Measurements from ENCODE around the gene MYBPHL. TPM values are rescaled to one million over a fixed set of nuclear protein-coding genes. Genes with fewer than 3 reads are reported as not detected.

The MYBPHL gene
- total and polyA plus RNA-seq, 4 donors, result 0.11 to 0.68 (median 0.22) TPM; not detected in 1

DNA sequence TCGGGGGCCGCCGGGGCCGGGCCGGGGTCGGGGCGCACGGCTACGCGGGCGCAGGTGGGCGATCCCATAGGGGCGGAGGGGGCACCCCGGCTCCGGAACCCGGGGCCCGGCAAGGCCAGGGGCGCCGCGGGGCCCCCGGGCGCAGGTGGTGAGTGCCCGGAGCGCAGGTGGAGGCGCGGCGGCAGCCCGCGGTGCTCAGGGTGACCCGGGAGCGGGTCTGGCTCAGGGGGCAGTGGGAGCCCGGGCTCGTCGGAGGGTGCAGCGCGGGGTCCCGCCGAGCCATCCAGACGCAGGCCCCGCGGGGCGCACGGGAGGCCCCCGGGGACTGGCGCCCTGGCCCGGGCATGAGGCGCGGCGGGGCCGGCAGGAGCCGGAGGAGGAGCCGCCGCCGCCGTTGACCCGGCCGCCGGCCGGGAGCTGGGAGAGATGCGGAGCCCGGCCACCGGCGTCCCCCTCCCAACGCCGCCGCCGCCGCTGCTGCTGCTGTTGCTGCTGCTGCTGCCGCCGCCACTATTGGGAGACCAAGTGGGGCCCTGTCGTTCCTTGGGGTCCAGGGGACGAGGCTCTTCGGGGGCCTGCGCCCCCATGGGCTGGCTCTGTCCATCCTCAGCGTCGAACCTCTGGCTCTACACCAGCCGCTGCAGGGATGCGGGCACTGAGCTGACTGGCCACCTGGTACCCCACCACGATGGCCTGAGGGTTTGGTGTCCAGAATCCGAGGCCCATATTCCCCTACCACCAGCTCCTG lies 57.0 kb downstream of the MYBPHL start:
- DNase-seq (ENCODE audit: low read depth in 4 of 6, low spot score in 6 of 6), result peak in 1 of 6 donors; percentile 37
- peaks cover 58% of the 10 kb centered on the region for H3K4me1 ChIP-seq (ENCODE audit: control insufficient read depth, insufficient read depth, low read length)
- H3K27me3 ChIP-seq (ENCODE audit: control insufficient read depth, insufficient read depth, low read length), result no peaks in the 10 kb centered on the region
- H3K9me3 ChIP-seq (ENCODE audit: control insufficient read depth, insufficient read depth, low read length), result no peaks in the 10 kb centered on the region
- peaks cover 41% of the 10 kb centered on the region for H3K36me3 ChIP-seq (ENCODE audit: control insufficient read depth, insufficient read depth, low read length)
- under 1% methylated on average over 79 of the region's 80 CpGs for WGBS (ENCODE audit: insufficient coverage)
- peak overlapping the region; percentile 35 for H3K4me3 ChIP-seq (ENCODE audit: low read depth, low read length)
- H3K27ac ChIP-seq (ENCODE audit: low read depth, low read length), result no peak overlapping the region

DNA sequence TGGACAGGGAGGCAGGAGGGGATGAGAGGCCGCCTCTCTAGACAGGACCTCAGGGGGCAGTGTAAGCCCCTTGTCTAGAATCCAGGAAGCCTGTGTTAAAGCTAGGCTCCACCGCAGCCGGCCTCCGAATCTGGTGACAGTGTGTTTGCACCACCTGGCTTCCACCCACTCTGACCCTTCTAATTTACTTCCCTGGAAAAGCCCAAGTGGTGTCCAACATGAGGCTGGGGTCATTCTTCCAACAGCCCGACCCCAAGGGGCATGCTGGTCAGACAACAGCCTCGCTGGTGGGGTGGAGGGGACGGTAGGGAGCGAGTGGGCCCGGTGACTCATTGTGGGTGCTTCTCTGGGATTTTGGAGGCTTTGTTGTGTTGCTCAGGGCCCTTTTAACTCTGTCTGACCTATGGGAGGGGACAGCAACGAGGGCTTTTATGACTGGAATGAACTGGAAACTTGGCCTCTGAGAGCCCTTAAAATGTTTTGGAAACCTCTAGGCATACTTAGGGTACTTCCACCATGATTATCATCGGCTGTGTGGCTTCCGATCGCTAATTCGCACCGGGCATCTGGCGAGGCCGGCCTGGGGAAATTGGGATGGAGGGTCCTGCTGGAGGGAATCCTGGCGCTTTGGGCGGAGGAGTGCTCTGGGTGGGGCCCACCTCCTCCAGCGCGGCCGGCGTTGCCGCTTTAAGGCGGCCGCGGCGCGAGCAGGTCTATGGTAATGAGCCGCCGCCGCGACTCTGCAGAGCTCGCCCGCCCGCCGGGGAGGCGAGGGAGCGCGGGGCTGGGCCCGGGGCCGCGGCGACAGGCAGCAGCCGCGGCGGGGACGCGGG lies 57.8 kb downstream of the MYBPHL start, which contains the start of gene CELSR2:
Gene CELSR2, plus strand, starts transcription at position 743 of the 833 bp plus-strand sequence. CDS start 541 bp downstream, outside the sequence.
- peak in 3 of 6 donors; percentile 64 to 92 (median 92) for DNase-seq (ENCODE audit: low read depth in 4 of 6, low spot score in 6 of 6)
- H3K27ac ChIP-seq (ENCODE audit: low read depth, low read length), result no peak within 1 kb of the TSS
- no peaks in the 10 kb centered on the region for H3K27me3 ChIP-seq (ENCODE audit: control insufficient read depth, insufficient read depth, low read length)
- H3K36me3 ChIP-seq (ENCODE audit: control insufficient read depth, insufficient read depth, low read length), result peaks cover 35% of the 10 kb centered on the region
- no peaks in the 10 kb centered on the region for H3K9me3 ChIP-seq (ENCODE audit: control insufficient read depth, insufficient read depth, low read length)
- H3K4me1 ChIP-seq (ENCODE audit: control insufficient read depth, insufficient read depth, low read length), result peaks cover 50% of the 10 kb centered on the region
- WGBS (ENCODE audit: insufficient coverage), result 4% methylated on average over 45 of the region's 49 CpGs
- peak within 1 kb of the TSS; percentile 35 for H3K4me3 ChIP-seq (ENCODE audit: low read depth, low read length)

DNA sequence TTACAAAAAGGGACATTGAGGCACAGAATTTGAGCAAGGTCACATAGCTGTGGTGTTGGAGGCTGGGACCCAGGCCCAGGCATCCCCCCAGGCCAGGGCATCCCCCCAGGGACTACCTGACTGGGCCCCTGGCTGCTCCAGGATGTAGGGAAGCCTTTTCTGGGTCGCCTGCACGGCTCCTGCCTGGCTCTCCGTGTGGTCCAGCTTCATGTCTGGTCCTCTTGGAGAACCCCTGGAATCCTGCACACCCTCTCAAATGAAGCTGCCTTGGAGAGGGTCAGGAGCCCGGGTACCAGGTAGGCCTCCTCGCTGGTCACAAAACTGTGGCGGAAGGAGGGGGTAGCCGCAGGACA lies 58.4 kb downstream of the MYBPHL start:
- H3K36me3 ChIP-seq (ENCODE audit: control insufficient read depth, insufficient read depth, low read length), result peaks cover 31% of the 10 kb centered on the region
- no peak overlapping the region for H3K27ac ChIP-seq (ENCODE audit: low read depth, low read length)
- H3K4me3 ChIP-seq (ENCODE audit: low read depth, low read length), result no peak overlapping the region
- DNase-seq (ENCODE audit: low read depth in 4 of 6, low spot score in 6 of 6), result no peak
- no peaks in the 10 kb centered on the region for H3K9me3 ChIP-seq (ENCODE audit: control insufficient read depth, insufficient read depth, low read length)
- H3K4me1 ChIP-seq (ENCODE audit: control insufficient read depth, insufficient read depth, low read length), result peaks cover 44% of the 10 kb centered on the region
- 96% methylated on average over 6 of the region's 7 CpGs for WGBS (ENCODE audit: insufficient coverage)
- no peaks in the 10 kb centered on the region for H3K27me3 ChIP-seq (ENCODE audit: control insufficient read depth, insufficient read depth, low read length)

DNA sequence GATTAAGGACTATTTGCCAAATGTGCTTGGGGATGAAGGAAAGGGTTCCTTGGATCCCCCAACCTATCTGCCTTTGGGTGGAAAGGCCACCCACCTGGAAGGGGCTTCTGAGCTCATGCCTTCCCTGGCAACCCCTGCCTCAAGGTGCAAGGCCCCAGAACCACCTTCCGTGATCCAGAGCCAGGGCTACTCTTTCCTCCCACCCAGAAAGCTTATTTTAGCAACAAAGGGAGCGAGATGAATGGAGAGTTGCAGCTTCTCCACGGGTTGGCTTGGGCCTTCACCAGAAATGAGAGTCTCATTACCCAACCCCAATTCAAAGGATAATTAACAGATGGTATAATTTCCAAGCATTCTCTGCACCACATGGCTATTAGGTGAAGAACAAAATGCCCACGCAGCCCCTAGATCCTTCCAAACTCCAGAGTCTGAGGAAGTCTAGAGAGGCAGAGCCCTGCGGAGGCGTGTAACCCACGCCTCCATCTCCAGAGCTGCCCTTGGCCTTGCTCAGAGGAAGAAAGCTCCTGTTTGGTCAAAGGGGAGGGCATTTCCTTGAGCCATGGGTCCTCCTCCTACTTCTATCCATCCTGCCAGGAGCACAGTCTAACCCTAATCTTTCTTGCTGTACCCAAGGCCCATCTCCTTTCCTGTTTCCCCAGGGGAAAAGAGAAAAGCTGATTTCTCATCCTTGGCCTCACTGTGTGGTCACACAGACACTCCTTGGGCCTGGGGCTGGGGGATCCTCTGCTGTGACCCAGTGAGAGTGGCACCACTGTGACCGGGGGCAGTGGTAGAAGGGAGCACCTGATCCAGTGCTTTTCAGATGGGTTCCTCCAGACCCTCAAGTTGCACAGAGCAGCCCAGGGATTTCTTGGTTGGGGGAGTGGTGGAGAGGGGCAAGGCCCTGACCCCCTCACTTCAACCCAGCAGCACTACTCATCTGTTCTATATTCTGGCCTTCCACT lies 59.1 kb downstream of the MYBPHL start:
- WGBS (ENCODE audit: insufficient coverage), result 76% methylated on average over 2 of the region's 8 CpGs
- Histone ChIP-seq H3K4me3 (ENCODE audit: low read depth, low read length) (no peak overlapping the region), H3K27ac (ENCODE audit: low read depth, low read length) (no peak overlapping the region), H3K9me3 (ENCODE audit: control insufficient read depth, insufficient read depth, low read length) (no peaks in the 10 kb centered on the region), H3K27me3 (ENCODE audit: control insufficient read depth, insufficient read depth, low read length) (no peaks in the 10 kb centered on the region), H3K36me3 (ENCODE audit: control insufficient read depth, insufficient read depth, low read length) (peaks cover 24% of the 10 kb centered on the region), H3K4me1 (ENCODE audit: control insufficient read depth, insufficient read depth, low read length) (peaks cover 42% of the 10 kb centered on the region)
- no peak for DNase-seq (ENCODE audit: low read depth in 4 of 6, low spot score in 6 of 6)

DNA sequence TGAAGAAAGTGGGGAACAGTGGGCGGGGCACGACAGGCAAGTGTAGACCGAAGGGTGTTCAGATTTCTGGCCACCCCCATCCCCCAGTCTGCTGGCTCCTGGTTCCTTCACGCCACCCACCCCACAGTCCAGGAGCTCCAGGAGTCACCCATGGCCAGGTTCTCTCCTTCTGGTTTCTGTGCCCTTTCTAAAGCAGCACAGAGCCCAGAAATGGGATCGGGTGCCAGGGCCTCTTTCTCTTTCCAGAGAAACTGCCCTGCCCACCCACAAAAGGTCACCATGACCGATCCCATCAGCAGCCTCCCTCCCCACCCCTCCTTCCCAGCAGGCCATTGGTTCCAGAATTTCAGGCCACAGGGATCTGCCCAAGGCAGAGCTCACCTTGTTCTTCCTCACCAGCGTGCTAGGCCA lies 60.7 kb downstream of the MYBPHL start:
- H3K4me1 ChIP-seq (ENCODE audit: control insufficient read depth, insufficient read depth, low read length), result peaks cover 42% of the 10 kb centered on the region
- no peaks in the 10 kb centered on the region for H3K27me3 ChIP-seq (ENCODE audit: control insufficient read depth, insufficient read depth, low read length)
- no peak overlapping the region for H3K4me3 ChIP-seq (ENCODE audit: low read depth, low read length)
- no peaks in the 10 kb centered on the region for H3K9me3 ChIP-seq (ENCODE audit: control insufficient read depth, insufficient read depth, low read length)
- H3K27ac ChIP-seq (ENCODE audit: low read depth, low read length), result no peak overlapping the region
- 80% methylated on average over 7 of the region's 7 CpGs for WGBS (ENCODE audit: insufficient coverage)
- no peak for DNase-seq (ENCODE audit: low read depth in 4 of 6, low spot score in 6 of 6)
- peaks cover 9% of the 10 kb centered on the region for H3K36me3 ChIP-seq (ENCODE audit: control insufficient read depth, insufficient read depth, low read length)

DNA sequence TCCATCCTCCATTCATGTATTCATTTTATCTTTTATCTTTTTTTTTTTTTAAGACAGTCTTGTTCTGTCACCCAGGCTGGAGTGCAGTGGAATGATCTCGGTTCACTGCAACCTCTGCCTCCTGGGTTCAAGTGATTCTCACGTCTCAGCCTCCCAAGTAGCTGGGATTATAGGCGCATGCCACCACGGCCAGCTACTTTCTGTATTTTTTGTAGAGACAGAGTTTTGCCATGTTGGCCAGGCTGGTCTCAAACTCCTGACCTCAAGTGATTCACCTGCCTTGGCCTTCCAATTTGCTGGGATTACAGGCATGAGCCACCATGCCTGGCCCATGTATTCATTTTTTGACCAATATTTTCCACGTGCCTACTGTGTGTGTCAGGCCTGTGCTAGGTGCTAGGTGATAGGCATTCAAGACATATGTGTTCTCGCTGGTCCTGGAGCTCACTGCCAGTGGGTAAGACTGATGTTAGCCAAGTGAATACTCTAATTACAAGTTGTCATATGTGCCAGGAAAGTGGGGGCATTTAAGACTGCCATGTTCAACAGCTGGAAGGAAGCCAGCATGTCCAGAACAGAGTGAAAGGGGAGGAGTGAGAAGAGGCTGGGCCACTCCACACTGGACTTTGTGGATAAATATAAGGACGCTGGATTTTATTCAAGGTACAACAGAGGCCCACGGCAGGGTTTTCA lies 62.8 kb downstream of the MYBPHL start:
- Histone ChIP-seq H3K27me3 (ENCODE audit: control insufficient read depth, insufficient read depth, low read length) (no peaks in the 10 kb centered on the region), H3K36me3 (ENCODE audit: control insufficient read depth, insufficient read depth, low read length) (peaks cover 12% of the 10 kb centered on the region), H3K4me1 (ENCODE audit: control insufficient read depth, insufficient read depth, low read length) (peaks cover 48% of the 10 kb centered on the region), H3K27ac (ENCODE audit: low read depth, low read length) (no peak overlapping the region), H3K4me3 (ENCODE audit: low read depth, low read length) (no peak overlapping the region), H3K9me3 (ENCODE audit: control insufficient read depth, insufficient read depth, low read length) (no peaks in the 10 kb centered on the region)
- DNase-seq (ENCODE audit: low read depth in 4 of 6, low spot score in 6 of 6), result no peak
- 87% methylated on average over 8 of the region's 8 CpGs for WGBS (ENCODE audit: insufficient coverage)

DNA sequence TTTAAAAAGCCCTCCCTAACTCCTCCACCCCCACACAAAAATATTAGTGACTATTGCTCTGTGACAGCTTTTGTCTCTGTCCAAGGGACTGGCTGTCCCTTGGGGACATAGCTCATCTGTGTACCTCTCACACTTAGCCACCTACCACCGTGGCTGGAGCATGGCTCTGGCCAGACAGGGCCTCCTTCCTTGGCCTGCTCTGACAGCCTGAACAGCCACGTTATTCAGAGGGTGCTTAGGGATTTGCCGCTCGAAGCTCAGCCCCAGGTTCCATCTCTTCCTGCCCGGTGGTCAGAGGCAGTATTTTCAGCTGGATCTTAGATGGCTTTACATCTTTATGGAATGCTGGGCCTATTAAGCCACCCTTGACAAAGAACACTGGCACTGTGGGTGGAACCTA lies 63.6 kb downstream of the MYBPHL start:
- DNase-seq (ENCODE audit: low read depth in 4 of 6, low spot score in 6 of 6), result no peak
- no peaks in the 10 kb centered on the region for H3K27me3 ChIP-seq (ENCODE audit: control insufficient read depth, insufficient read depth, low read length)
- peaks cover 41% of the 10 kb centered on the region for H3K4me1 ChIP-seq (ENCODE audit: control insufficient read depth, insufficient read depth, low read length)
- peaks cover 15% of the 10 kb centered on the region for H3K36me3 ChIP-seq (ENCODE audit: control insufficient read depth, insufficient read depth, low read length)
- no peaks in the 10 kb centered on the region for H3K9me3 ChIP-seq (ENCODE audit: control insufficient read depth, insufficient read depth, low read length)
- WGBS (ENCODE audit: insufficient coverage), result 69% methylated on average over 5 of the region's 5 CpGs
- H3K4me3 ChIP-seq (ENCODE audit: low read depth, low read length), result no peak overlapping the region
- no peak overlapping the region for H3K27ac ChIP-seq (ENCODE audit: low read depth, low read length)

DNA sequence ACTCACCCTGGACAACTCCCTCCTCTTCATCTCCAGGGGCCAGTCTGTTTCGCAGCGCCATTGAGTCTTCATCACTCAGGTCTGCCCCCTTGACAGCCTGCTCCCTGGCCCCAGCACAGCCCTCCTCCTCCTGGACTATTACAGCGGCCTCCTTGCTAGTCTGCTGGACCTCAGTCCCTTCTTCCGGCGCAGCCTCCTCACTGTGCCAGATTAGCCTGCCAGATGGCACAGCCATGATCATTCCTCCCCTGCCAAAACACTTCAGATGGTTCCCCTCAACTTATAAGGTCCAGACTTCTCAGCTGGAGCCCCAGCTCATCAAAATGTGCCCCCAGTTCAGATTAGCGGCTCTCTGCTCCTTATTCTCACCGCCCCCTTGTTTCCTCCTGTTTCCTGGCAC lies 64.4 kb downstream of the MYBPHL start:
- WGBS (ENCODE audit: insufficient coverage), result 32% methylated on average over 7 of the region's 7 CpGs
- Histone ChIP-seq H3K4me1 (ENCODE audit: control insufficient read depth, insufficient read depth, low read length) (peaks cover 41% of the 10 kb centered on the region), H3K27me3 (ENCODE audit: control insufficient read depth, insufficient read depth, low read length) (no peaks in the 10 kb centered on the region), H3K9me3 (ENCODE audit: control insufficient read depth, insufficient read depth, low read length) (no peaks in the 10 kb centered on the region), H3K36me3 (ENCODE audit: control insufficient read depth, insufficient read depth, low read length) (peaks cover 23% of the 10 kb centered on the region), H3K4me3 (ENCODE audit: low read depth, low read length) (no peak overlapping the region), H3K27ac (ENCODE audit: low read depth, low read length) (no peak overlapping the region)
- DNase-seq (ENCODE audit: low read depth in 4 of 6, low spot score in 6 of 6), result peak in 2 of 6 donors; percentile 41 to 88

Data from spinal cord (tissue), 10 donors.